Liver (tissue), 9 donors: ENCODE results near the gene TLE5. TPM values are rescaled to one million over a fixed set of nuclear protein-coding genes. Genes with fewer than 3 reads are reported as not detected.

Experiments
- DNase-seq: peaks from one replicate; pipeline ENCODE4 v3.0.0-alpha.2; 2017; ENCODE audit warnings: low spot score
- H3K27ac ChIP-seq, 2 donors: one replicate each; pipeline ENCODE4 v1.7.0; 2013; ENCODE audit warnings: inconsistent platforms in 2 of 2, low read length in 2 of 2, control low read depth in 1 of 2, low read depth in 1 of 2, mild to moderate bottlenecking in 1 of 2
- H3K27me3 ChIP-seq, 4 donors: one replicate each; pipeline versions ENCODE4 v1.6.1 to v1.7.0; 2013; ENCODE audit warnings: low read length in 3 of 4, inconsistent platforms in 1 of 4, mild to moderate bottlenecking in 1 of 4, moderate library complexity in 1 of 4; ENCODE audit not compliant: control insufficient read depth in 4 of 4, insufficient read depth in 4 of 4
- H3K36me3 ChIP-seq, 4 donors: one replicate each; pipeline versions ENCODE4 v1.6.1 to v1.7.0; 2013; ENCODE audit warnings: low read length in 3 of 4, mild to moderate bottlenecking in 3 of 4, low read depth in 1 of 4, moderate library complexity in 1 of 4; ENCODE audit not compliant: control insufficient read depth in 4 of 4, insufficient read depth in 3 of 4
- H3K4me1 ChIP-seq, 4 donors: one replicate each; pipeline versions ENCODE4 v1.6.1 to v1.7.0; 2013; ENCODE audit warnings: low read length in 3 of 4, mild to moderate bottlenecking in 3 of 4, moderate library complexity in 1 of 4; ENCODE audit not compliant: control insufficient read depth in 4 of 4, insufficient read depth in 4 of 4
- H3K4me3 ChIP-seq, 3 donors: one replicate each; pipeline versions ENCODE4 v1.6.1 to v1.7.0; 2013; ENCODE audit warnings: low read length in 3 of 3, control low read depth in 1 of 3, low read depth in 1 of 3, mild to moderate bottlenecking in 1 of 3
- H3K9ac ChIP-seq, 2 donors: one replicate each; pipeline ENCODE4 v1.7.0; 2013; ENCODE audit warnings: low read length in 2 of 2, mild to moderate bottlenecking in 2 of 2, moderate library complexity in 2 of 2, control low read depth in 1 of 2, low read depth in 1 of 2
- H3K9me3 ChIP-seq, 4 donors: one replicate each; pipeline versions ENCODE4 v1.6.1 to v1.7.0; 2013; ENCODE audit warnings: low read length in 3 of 4; ENCODE audit not compliant: control insufficient read depth in 4 of 4
- EGR1 ChIP-seq, 2 donors: IDR thresholded peaks; 2 replicates each; pipeline ENCODE4 v1.6.1; 2016 to 2018; ENCODE audit warnings: antibody characterized with exemption in 2 of 2, low read depth in 2 of 2
- FOXA1 ChIP-seq: IDR thresholded peaks from 2 replicates; pipeline ENCODE4 v1.6.1; 2016; ENCODE audit warnings: antibody characterized with exemption
- GABPA ChIP-seq, 2 donors: IDR thresholded peaks in 1 of 2; conservative IDR thresholded peaks in 1 of 2; 2 replicates each; pipeline ENCODE4 v1.6.1; 2016; ENCODE audit warnings: antibody characterized with exemption in 2 of 2, mild to moderate bottlenecking in 1 of 2, moderate library complexity in 1 of 2
- HNF4A ChIP-seq, 2 donors: conservative IDR thresholded peaks; 2 replicates each; pipeline ENCODE4 v1.6.1; 2016; ENCODE audit warnings: antibody characterized with exemption in 2 of 2, mild to moderate bottlenecking in 2 of 2
- HNF4G ChIP-seq: IDR thresholded peaks from 2 replicates; pipeline ENCODE4 v1.6.1; 2016; ENCODE audit warnings: antibody characterized with exemption
- NR2F2 ChIP-seq: IDR thresholded peaks from 2 replicates; pipeline ENCODE4 v1.6.1; 2016; ENCODE audit warnings: antibody characterized with exemption
- RXRA ChIP-seq, 2 donors: IDR thresholded peaks; 2 replicates each; pipeline ENCODE4 v1.6.1; 2017 to 2018; ENCODE audit warnings: antibody characterized with exemption in 2 of 2, mild to moderate bottlenecking in 1 of 2
- SP1 ChIP-seq: IDR thresholded peaks from 2 replicates; pipeline ENCODE4 v1.6.1; 2018; ENCODE audit warnings: antibody characterized with exemption, mild to moderate bottlenecking
- TAF1 ChIP-seq: conservative IDR thresholded peaks from 2 replicates; pipeline ENCODE4 v1.6.1; 2016; ENCODE audit warnings: antibody characterized with exemption, mild to moderate bottlenecking
- WGBS: extraction: QIAGEN DNeasy Blood & Tissue Kit; methylation state at CpG from one replicate; pipeline ENCODE4 v1.1.7; 2013; 5-methylcytosine and 5-hydroxymethylcytosine counted together
- polyA plus RNA-seq, 2 donors: library from polyadenylated mRNA; stranded (reverse) in 1 of 2; unstranded in 1 of 2; fragments of 200-250 nt in 1 of 2; fragments of >200 nt in 1 of 2; fragmentation: Nextera tagmentation in 1 of 2; extraction: Ambion mirVana in 1 of 2; gene quantifications; one replicate each; pipeline versions ENCODE4 v1.2.1 to v1.2.3, GENCODE V29; 2013 to 2015
- total RNA-seq, 2 donors: library from RNA; depleted of rRNA; stranded (reverse); fragments of >200 nt; gene quantifications; one replicate each; pipeline ENCODE4 v1.2.3, GENCODE V29; 2014
- TF ChIP-seq, protein P1 (sequence below): IDR thresholded peaks from 2 replicates; pipeline ENCODE4 v1.6.1; 2016; ENCODE audit warnings: antibody characterized with exemption
- TF ChIP-seq, protein P2 (sequence below): IDR thresholded peaks from 2 replicates; pipeline ENCODE4 v1.6.1; 2016; ENCODE audit warnings: antibody characterized with exemption
- TF ChIP-seq, protein P3 (sequence below): IDR thresholded peaks from 2 replicates; pipeline ENCODE4 v1.6.1; 2016; ENCODE audit warnings: antibody characterized with exemption
- TF ChIP-seq, protein P4 (sequence below): IDR thresholded peaks from 2 replicates; pipeline ENCODE4 v1.6.1; 2016; ENCODE audit warnings: antibody characterized with exemption, mild to moderate bottlenecking
- TF ChIP-seq, protein P5 (sequence below): fragments of 150-350 bp; IDR thresholded peaks from 2 replicates; pipeline ENCODE4 v1.5.1; 2017; ENCODE audit warnings: improper control_type of control experiment, low read depth, low read length; ENCODE audit not compliant: missing input control
- donor health status: healthy.
- donor health status: healthy.
- donor health status: healthy.
- donor health status: healthy.
- donor health status: healthy.

Gene TLE5
- total and polyA plus RNA-seq, 4 donors: 47.2 to 166 (median 54.9) TPM

DNA sequence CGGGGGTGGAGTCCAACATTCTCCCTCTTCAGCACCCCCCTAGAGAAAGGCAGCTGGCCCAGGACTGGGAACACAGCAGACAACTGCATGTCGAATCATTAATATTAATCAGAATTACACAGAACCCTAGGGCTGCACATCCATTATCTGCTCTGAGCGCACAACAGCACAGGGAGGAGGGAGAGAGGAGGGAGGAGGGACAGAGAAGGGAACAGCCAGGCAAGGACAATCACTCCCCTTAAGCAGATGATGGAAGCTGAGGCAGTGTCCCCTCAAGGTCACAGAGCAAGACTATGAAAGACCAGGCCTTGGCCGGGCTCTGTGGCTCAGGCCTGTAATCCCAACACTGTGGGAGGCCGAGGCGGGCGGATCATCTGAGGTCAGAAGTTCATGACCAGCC lies 59.2 kb downstream of the TLE5 start:
- H3K36me3 ChIP-seq: peaks cover 0 to 11% (median 3%) of the 10 kb centered on the region in 4 donors
- 94% methylated on average over 7 of the region's 7 CpGs for WGBS
- no peaks in the 10 kb centered on the region for H3K27me3 ChIP-seq
- H3K4me3 ChIP-seq: no peak overlapping the region
- DNase-seq: no peak
- H3K9ac ChIP-seq: no peak overlapping the region
- TF ChIP-seq FOXA1 (no peak), TAF1 (no peak), RXRA (IDR thresholded peaks at IDR 0.05) (no peak), HNF4G (no peak), SP1 (no peak), GABPA (IDR thresholded peaks at IDR 0.05 in 1 of 2, conservative IDR thresholded peaks at IDR 0.05 in 1 of 2) (no peak), NR2F2 (no peak), EGR1 (IDR thresholded peaks at IDR 0.05; ENCODE audit: low read depth in 2 of 2) (no peak), HNF4A (conservative IDR thresholded peaks at IDR 0.05) (no peak)
- TF ChIP-seq, protein P1, sequence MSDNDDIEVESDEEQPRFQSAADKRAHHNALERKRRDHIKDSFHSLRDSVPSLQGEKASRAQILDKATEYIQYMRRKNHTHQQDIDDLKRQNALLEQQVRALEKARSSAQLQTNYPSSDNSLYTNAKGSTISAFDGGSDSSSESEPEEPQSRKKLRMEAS: no peak
- TF ChIP-seq, protein P2, sequence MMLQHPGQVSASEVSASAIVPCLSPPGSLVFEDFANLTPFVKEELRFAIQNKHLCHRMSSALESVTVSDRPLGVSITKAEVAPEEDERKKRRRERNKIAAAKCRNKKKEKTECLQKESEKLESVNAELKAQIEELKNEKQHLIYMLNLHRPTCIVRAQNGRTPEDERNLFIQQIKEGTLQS: no peak
- TF ChIP-seq, protein P3, sequence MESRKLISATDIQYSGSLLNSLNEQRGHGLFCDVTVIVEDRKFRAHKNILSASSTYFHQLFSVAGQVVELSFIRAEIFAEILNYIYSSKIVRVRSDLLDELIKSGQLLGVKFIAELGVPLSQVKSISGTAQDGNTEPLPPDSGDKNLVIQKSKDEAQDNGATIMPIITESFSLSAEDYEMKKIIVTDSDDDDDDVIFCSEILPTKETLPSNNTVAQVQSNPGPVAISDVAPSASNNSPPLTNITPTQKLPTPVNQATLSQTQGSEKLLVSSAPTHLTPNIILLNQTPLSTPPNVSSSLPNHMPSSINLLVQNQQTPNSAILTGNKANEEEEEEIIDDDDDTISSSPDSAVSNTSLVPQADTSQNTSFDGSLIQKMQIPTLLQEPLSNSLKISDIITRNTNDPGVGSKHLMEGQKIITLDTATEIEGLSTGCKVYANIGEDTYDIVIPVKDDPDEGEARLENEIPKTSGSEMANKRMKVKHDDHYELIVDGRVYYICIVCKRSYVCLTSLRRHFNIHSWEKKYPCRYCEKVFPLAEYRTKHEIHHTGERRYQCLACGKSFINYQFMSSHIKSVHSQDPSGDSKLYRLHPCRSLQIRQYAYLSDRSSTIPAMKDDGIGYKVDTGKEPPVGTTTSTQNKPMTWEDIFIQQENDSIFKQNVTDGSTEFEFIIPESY: no peak
- TF ChIP-seq, protein P4, sequence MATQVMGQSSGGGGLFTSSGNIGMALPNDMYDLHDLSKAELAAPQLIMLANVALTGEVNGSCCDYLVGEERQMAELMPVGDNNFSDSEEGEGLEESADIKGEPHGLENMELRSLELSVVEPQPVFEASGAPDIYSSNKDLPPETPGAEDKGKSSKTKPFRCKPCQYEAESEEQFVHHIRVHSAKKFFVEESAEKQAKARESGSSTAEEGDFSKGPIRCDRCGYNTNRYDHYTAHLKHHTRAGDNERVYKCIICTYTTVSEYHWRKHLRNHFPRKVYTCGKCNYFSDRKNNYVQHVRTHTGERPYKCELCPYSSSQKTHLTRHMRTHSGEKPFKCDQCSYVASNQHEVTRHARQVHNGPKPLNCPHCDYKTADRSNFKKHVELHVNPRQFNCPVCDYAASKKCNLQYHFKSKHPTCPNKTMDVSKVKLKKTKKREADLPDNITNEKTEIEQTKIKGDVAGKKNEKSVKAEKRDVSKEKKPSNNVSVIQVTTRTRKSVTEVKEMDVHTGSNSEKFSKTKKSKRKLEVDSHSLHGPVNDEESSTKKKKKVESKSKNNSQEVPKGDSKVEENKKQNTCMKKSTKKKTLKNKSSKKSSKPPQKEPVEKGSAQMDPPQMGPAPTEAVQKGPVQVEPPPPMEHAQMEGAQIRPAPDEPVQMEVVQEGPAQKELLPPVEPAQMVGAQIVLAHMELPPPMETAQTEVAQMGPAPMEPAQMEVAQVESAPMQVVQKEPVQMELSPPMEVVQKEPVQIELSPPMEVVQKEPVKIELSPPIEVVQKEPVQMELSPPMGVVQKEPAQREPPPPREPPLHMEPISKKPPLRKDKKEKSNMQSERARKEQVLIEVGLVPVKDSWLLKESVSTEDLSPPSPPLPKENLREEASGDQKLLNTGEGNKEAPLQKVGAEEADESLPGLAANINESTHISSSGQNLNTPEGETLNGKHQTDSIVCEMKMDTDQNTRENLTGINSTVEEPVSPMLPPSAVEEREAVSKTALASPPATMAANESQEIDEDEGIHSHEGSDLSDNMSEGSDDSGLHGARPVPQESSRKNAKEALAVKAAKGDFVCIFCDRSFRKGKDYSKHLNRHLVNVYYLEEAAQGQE: no peak
- TF ChIP-seq, protein P5, sequence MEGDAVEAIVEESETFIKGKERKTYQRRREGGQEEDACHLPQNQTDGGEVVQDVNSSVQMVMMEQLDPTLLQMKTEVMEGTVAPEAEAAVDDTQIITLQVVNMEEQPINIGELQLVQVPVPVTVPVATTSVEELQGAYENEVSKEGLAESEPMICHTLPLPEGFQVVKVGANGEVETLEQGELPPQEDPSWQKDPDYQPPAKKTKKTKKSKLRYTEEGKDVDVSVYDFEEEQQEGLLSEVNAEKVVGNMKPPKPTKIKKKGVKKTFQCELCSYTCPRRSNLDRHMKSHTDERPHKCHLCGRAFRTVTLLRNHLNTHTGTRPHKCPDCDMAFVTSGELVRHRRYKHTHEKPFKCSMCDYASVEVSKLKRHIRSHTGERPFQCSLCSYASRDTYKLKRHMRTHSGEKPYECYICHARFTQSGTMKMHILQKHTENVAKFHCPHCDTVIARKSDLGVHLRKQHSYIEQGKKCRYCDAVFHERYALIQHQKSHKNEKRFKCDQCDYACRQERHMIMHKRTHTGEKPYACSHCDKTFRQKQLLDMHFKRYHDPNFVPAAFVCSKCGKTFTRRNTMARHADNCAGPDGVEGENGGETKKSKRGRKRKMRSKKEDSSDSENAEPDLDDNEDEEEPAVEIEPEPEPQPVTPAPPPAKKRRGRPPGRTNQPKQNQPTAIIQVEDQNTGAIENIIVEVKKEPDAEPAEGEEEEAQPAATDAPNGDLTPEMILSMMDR: no peak
- H3K27ac ChIP-seq: no peak overlapping the region
- no peaks in the 10 kb centered on the region for H3K9me3 ChIP-seq
- H3K4me1 ChIP-seq: no peaks in the 10 kb centered on the region

Other genes with a start within 250 kb of the TLE5 start
- 1 to 10 TPM; 2.7 to 3.3 TPM for gene ZNF554, start 242.6 kb downstream of the TLE5 start, total RNA-seq
- gene ZNF554, start 242.6 kb downstream of the TLE5 start, polyA plus RNA-seq: 1 to 10 TPM in 1 of 2 donors, under 1 TPM in 1; 0.94 to 1.5 TPM
- 1 to 10 TPM; 2.4 to 2.8 TPM for gene ZNF555, start 221.0 kb downstream of the TLE5 start, total RNA-seq
- 1 to 10 TPM; 1.3 to 2.0 TPM for gene ZNF555, start 221.0 kb downstream of the TLE5 start, polyA plus RNA-seq
- gene ZNF556, start 195.2 kb downstream of the TLE5 start, total RNA-seq: under 1 TPM in 1 of 2 donors, not detected in 1; 0.08 TPM
- not detected for gene ZNF556, start 195.2 kb downstream of the TLE5 start, polyA plus RNA-seq
- 1 to 10 TPM; 1.4 to 2.8 TPM for gene ZNF57, start 161.6 kb downstream of the TLE5 start, total RNA-seq
- gene ZNF57, start 161.6 kb downstream of the TLE5 start, polyA plus RNA-seq: 1 to 10 TPM; 1.3 to 2.1 TPM
- gene ZNF77, start 117.5 kb downstream of the TLE5 start, total RNA-seq: 1 to 10 TPM; 2.6 to 3.5 TPM
- 1 to 10 TPM in 1 of 2 donors, under 1 TPM in 1; 0.90 to 1.1 TPM for gene ZNF77, start 117.5 kb downstream of the TLE5 start, polyA plus RNA-seq
- 1 to 10 TPM in 1 of 2 donors, under 1 TPM in 1; 0.47 to 1.7 TPM for gene TLE6, start 84.9 kb downstream of the TLE5 start, total RNA-seq
- 1 to 10 TPM in 1 of 2 donors, under 1 TPM in 1; 0.78 to 2.8 TPM for gene TLE6, start 84.9 kb downstream of the TLE5 start, polyA plus RNA-seq
- 1 to 10 TPM; 4.5 to 9.3 TPM for gene TLE2, start 33.2 kb downstream of the TLE5 start, total RNA-seq
- 1 to 10 TPM; 3.6 to 7.0 TPM for gene TLE2, start 33.2 kb downstream of the TLE5 start, polyA plus RNA-seq
- 10 to 100 TPM; 16.9 to 19.6 TPM for gene GNA11, start 31.9 kb upstream of the TLE5 start, total RNA-seq
- gene GNA11, start 31.9 kb upstream of the TLE5 start, polyA plus RNA-seq: 10 to 100 TPM; 12.5 to 20.2 TPM
- 10 to 100 TPM in 1 of 2 donors, 1 to 10 TPM in 1; 1.6 to 10.4 TPM for gene GNA15, start 73.5 kb upstream of the TLE5 start, total RNA-seq
- 1 to 10 TPM in 1 of 2 donors, under 1 TPM in 1; 0.11 to 1.2 TPM for gene GNA15, start 73.5 kb upstream of the TLE5 start, polyA plus RNA-seq
- gene S1PR4, start 116.3 kb upstream of the TLE5 start, total RNA-seq: 10 to 100 TPM in 1 of 2 donors, 1 to 10 TPM in 1; 3.1 to 11.0 TPM
- 1 to 10 TPM in 1 of 2 donors, under 1 TPM in 1; 0.93 to 1.2 TPM for gene S1PR4, start 116.3 kb upstream of the TLE5 start, polyA plus RNA-seq
- 10 to 100 TPM; 29.5 to 42.6 TPM for gene NCLN, start 123.4 kb upstream of the TLE5 start, total RNA-seq
- 10 to 100 TPM; 34.2 to 50.8 TPM for gene NCLN, start 123.4 kb upstream of the TLE5 start, polyA plus RNA-seq
- under 1 TPM; 0.19 to 0.33 TPM for gene CELF5, start 162.2 kb upstream of the TLE5 start, total RNA-seq
- gene CELF5, start 162.2 kb upstream of the TLE5 start, polyA plus RNA-seq: under 1 TPM; 0.06 to 0.50 TPM